ENCODE results near the gene POLDIP2. TPM values are rescaled to one million over a fixed set of nuclear protein-coding genes. Genes with fewer than 3 reads are reported as not detected.

Gene POLDIP2
- total and polyA plus RNA-seq, 10 of the 15 experiments (the other 5 are each of a cell fraction or from before 2014, with no cell fraction given): 22.8 to 196 (median 121) TPM

GRCh38 chr17:28298449-28298848 is 58.9 kb downstream of the POLDIP2 start:
- Histone ChIP-seq H3K27ac (ENCODE audit: control insufficient read depth, insufficient read depth) (no peak overlapping the region), H3K4me1 (ENCODE audit: control insufficient read depth, insufficient read depth, low read length) (no peaks in the 10 kb centered on the region; the same call in 1 of the 2 replicates), H4K20me1 (ENCODE audit: control insufficient read depth, insufficient read depth) (no peaks in the 10 kb centered on the region), H3K4me2 (ENCODE audit: control insufficient read depth, insufficient read depth) (no peak overlapping the region), H3K79me2 (ENCODE audit: control insufficient read depth, insufficient read depth, low read length) (no peaks in the 10 kb centered on the region), H3K27me3 (replicated peaks in 1 of 2; ENCODE audit: control insufficient read depth in 2 of 2, insufficient read depth in 2 of 2, low read length in 1 of 2) (no peaks in the 10 kb centered on the region), H2AFZ (ENCODE audit: control insufficient read depth, low read depth, low read length) (no peak overlapping the region), H3K9me3 (replicated peaks; ENCODE audit: control insufficient read depth, insufficient read depth, low read length) (no peaks in the 10 kb centered on the region), H3K4me3 (no peak overlapping the region), H3K9ac (ENCODE audit: control insufficient read depth, insufficient read depth, low read length) (no peak overlapping the region), H3K36me3 (ENCODE audit: control insufficient read depth in 2 of 2, insufficient read depth in 2 of 2, low read length in 1 of 2) (no peaks in the 10 kb centered on the region)
- DNase-seq (ENCODE audit: low read depth, low spot score) (no peak), FAIRE-seq (no peak), ATAC-seq (no peak)
- in situ Hi-C loops (cut with MboI) (no loop called here), intact Hi-C loops (cut with micrococcal nuclease; ENCODE audit: unreplicated experiment) (no loop called here)
- no peak for TF ChIP-seq TAF1 (IDR thresholded peaks at IDR 0.05; ENCODE audit: borderline replicate concordance, low read depth, low read length)
- ChIA-PET POLR2A (no interaction called here), CTCF (interaction anchor here (0.8 to 1.3 kb wide), 2 partner anchors 11 to 35 kb away, joined by 3 to 4 read pairs; no protein-coding TSS in a partner anchor), SMC1A (ENCODE audit: uncharacterized antibody, unreplicated experiment) (interaction anchor here (0.6 to 1.4 kb wide), 4 partner anchors 11 to 175 kb away, joined by 3 to 8 read pairs (median 4); partner anchors contain the start of gene SLC13A2), RAD21 (ENCODE audit: unreplicated experiment) (no interaction called here)
- no TSS peak for BruUV-seq (replicated peaks)
- 78% methylated on average over 3 of the region's 3 CpGs for WGBS (ENCODE audit: insufficient coverage, insufficient replicate concordance, low lambda C conversion rate, missing lambda C conversion rate)

Small RNA genes lying within 50 kb of the gene (microRNA-seq; reads per million reads assigned to microRNA genes)
- gene MIR4723: 0.94 reads per million

Other genes starting within 250 kb of the POLDIP2 start
Only the 7 nearest of the 13 such genes appear.
- gene TMEM97, start 38.3 kb downstream of the POLDIP2 start, total RNA-seq (2014; rRNA removed): 116 and 130 TPM in 2 replicates
- 83.5 and 84.2 TPM in 2 replicates for gene TMEM97, start 38.3 kb downstream of the POLDIP2 start, total RNA-seq (2014; rRNA removed; fragmentation: Illumina TruSeq; extraction: Trizol)
- 87.8 and 89.3 TPM in 2 replicates for gene TMEM97, start 38.3 kb downstream of the POLDIP2 start, total RNA-seq (2021)
- gene TMEM97, start 38.3 kb downstream of the POLDIP2 start, polyA plus RNA-seq (2011; rRNA removed): 96.8 and 100 TPM in 2 replicates
- 134 and 183 TPM in 2 replicates for gene TMEM97, start 38.3 kb downstream of the POLDIP2 start, polyA plus RNA-seq (2014; fragmentation: Illumina TruSeq; extraction: Trizol)
- gene TMEM97, start 38.3 kb downstream of the POLDIP2 start, polyA plus RNA-seq (2014; fragmentation: Nextera tagmentation; extraction: Ambion mirVana): 100 to 1,000 TPM in 1 of 2 experiments, 10 to 100 TPM in 1; 58.0 to 130 TPM
- 62.4 and 63.1 TPM in 2 replicates for gene TMEM97, start 38.3 kb downstream of the POLDIP2 start, polyA plus RNA-seq (2014; rRNA removed)
- gene TMEM97, start 38.3 kb downstream of the POLDIP2 start, polyA plus RNA-seq (2016; fragmentation: Nextera tagmentation; extraction: Ambion mirVana): 10 to 100 TPM; 81.0 to 83.1 TPM
- gene IFT20, start 22.1 kb downstream of the POLDIP2 start, total RNA-seq (2014; rRNA removed): 18.4 and 21.1 TPM in 2 replicates
- 16.8 and 17.8 TPM in 2 replicates for gene IFT20, start 22.1 kb downstream of the POLDIP2 start, total RNA-seq (2014; rRNA removed; fragmentation: Illumina TruSeq; extraction: Trizol)
- 15.2 and 17.5 TPM in 2 replicates for gene IFT20, start 22.1 kb downstream of the POLDIP2 start, total RNA-seq (2021)
- gene IFT20, start 22.1 kb downstream of the POLDIP2 start, polyA plus RNA-seq (2011; rRNA removed): 25.2 and 36.0 TPM in 2 replicates
- 19.9 and 21.2 TPM in 2 replicates for gene IFT20, start 22.1 kb downstream of the POLDIP2 start, polyA plus RNA-seq (2014; fragmentation: Illumina TruSeq; extraction: Trizol)
- gene IFT20, start 22.1 kb downstream of the POLDIP2 start, polyA plus RNA-seq (2014; fragmentation: Nextera tagmentation; extraction: Ambion mirVana): 10 to 100 TPM in 1 of 2 experiments, 1 to 10 TPM in 1; 9.4 to 13.1 TPM
- gene IFT20, start 22.1 kb downstream of the POLDIP2 start, polyA plus RNA-seq (2014; rRNA removed): 25.2 and 26.6 TPM in 2 replicates
- gene IFT20, start 22.1 kb downstream of the POLDIP2 start, polyA plus RNA-seq (2016; fragmentation: Nextera tagmentation; extraction: Ambion mirVana): 10 to 100 TPM; 32.1 to 38.2 TPM
- 11.5 and 13.0 TPM in 2 replicates for gene TNFAIP1, start 21.8 kb downstream of the POLDIP2 start, total RNA-seq (2014; rRNA removed)
- 7.0 and 7.9 TPM in 2 replicates for gene TNFAIP1, start 21.8 kb downstream of the POLDIP2 start, total RNA-seq (2014; rRNA removed; fragmentation: Illumina TruSeq; extraction: Trizol)
- gene TNFAIP1, start 21.8 kb downstream of the POLDIP2 start, total RNA-seq (2021): 14.1 and 15.7 TPM in 2 replicates
- 9.6 and 15.9 TPM in 2 replicates for gene TNFAIP1, start 21.8 kb downstream of the POLDIP2 start, polyA plus RNA-seq (2011; rRNA removed)
- 9.9 and 10.0 TPM in 2 replicates for gene TNFAIP1, start 21.8 kb downstream of the POLDIP2 start, polyA plus RNA-seq (2014; fragmentation: Illumina TruSeq; extraction: Trizol)
- 1 to 10 TPM; 1.8 to 3.9 TPM for gene TNFAIP1, start 21.8 kb downstream of the POLDIP2 start, polyA plus RNA-seq (2014; fragmentation: Nextera tagmentation; extraction: Ambion mirVana)
- 10.3 and 11.2 TPM in 2 replicates for gene TNFAIP1, start 21.8 kb downstream of the POLDIP2 start, polyA plus RNA-seq (2014; rRNA removed)
- gene TNFAIP1, start 21.8 kb downstream of the POLDIP2 start, polyA plus RNA-seq (2016; fragmentation: Nextera tagmentation; extraction: Ambion mirVana): 10 to 100 TPM; 14.9 to 16.9 TPM
- gene SEBOX, start 7.7 kb upstream of the POLDIP2 start, total RNA-seq (2014; rRNA removed): not detected in 2 replicates
- not detected in 2 replicates for gene SEBOX, start 7.7 kb upstream of the POLDIP2 start, total RNA-seq (2014; rRNA removed; fragmentation: Illumina TruSeq; extraction: Trizol)
- not detected in 2 replicates for gene SEBOX, start 7.7 kb upstream of the POLDIP2 start, total RNA-seq (2021)
- not detected in 2 replicates for gene SEBOX, start 7.7 kb upstream of the POLDIP2 start, polyA plus RNA-seq (2011; rRNA removed)
- not detected in 2 replicates for gene SEBOX, start 7.7 kb upstream of the POLDIP2 start, polyA plus RNA-seq (2014; fragmentation: Illumina TruSeq; extraction: Trizol)
- not detected for gene SEBOX, start 7.7 kb upstream of the POLDIP2 start, polyA plus RNA-seq (2014; fragmentation: Nextera tagmentation; extraction: Ambion mirVana)
- not detected in 2 replicates for gene SEBOX, start 7.7 kb upstream of the POLDIP2 start, polyA plus RNA-seq (2014; rRNA removed)
- gene SEBOX, start 7.7 kb upstream of the POLDIP2 start, polyA plus RNA-seq (2016; fragmentation: Nextera tagmentation; extraction: Ambion mirVana): not detected
- gene VTN, start 12.8 kb upstream of the POLDIP2 start, total RNA-seq (2014; rRNA removed): 0.44 TPM in 1 of 2 replicates, not detected in the other
- 0.32 TPM in 1 of 2 replicates, not detected in the other for gene VTN, start 12.8 kb upstream of the POLDIP2 start, total RNA-seq (2014; rRNA removed; fragmentation: Illumina TruSeq; extraction: Trizol)
- gene VTN, start 12.8 kb upstream of the POLDIP2 start, total RNA-seq (2021): 1.3 TPM in 2 replicates
- not detected in 2 replicates for gene VTN, start 12.8 kb upstream of the POLDIP2 start, polyA plus RNA-seq (2011; rRNA removed)
- gene VTN, start 12.8 kb upstream of the POLDIP2 start, polyA plus RNA-seq (2014; fragmentation: Illumina TruSeq; extraction: Trizol): 0.18 and 0.70 TPM in 2 replicates
- under 1 TPM in 1 of 2 experiments, not detected in 1; 0.04 TPM for gene VTN, start 12.8 kb upstream of the POLDIP2 start, polyA plus RNA-seq (2014; fragmentation: Nextera tagmentation; extraction: Ambion mirVana)
- gene VTN, start 12.8 kb upstream of the POLDIP2 start, polyA plus RNA-seq (2014; rRNA removed): 0.10 and 0.43 TPM in 2 replicates
- under 1 TPM in 1 of 2 experiments, not detected in 1; 0.13 TPM for gene VTN, start 12.8 kb upstream of the POLDIP2 start, polyA plus RNA-seq (2016; fragmentation: Nextera tagmentation; extraction: Ambion mirVana)
- gene SARM1, start 14.2 kb upstream of the POLDIP2 start, total RNA-seq (2014; rRNA removed): 10.5 and 14.0 TPM in 2 replicates
- gene SARM1, start 14.2 kb upstream of the POLDIP2 start, total RNA-seq (2014; rRNA removed; fragmentation: Illumina TruSeq; extraction: Trizol): 7.8 and 8.7 TPM in 2 replicates
- gene SARM1, start 14.2 kb upstream of the POLDIP2 start, total RNA-seq (2021): 25.3 and 28.6 TPM in 2 replicates
- 2.1 and 2.5 TPM in 2 replicates for gene SARM1, start 14.2 kb upstream of the POLDIP2 start, polyA plus RNA-seq (2011; rRNA removed)
- gene SARM1, start 14.2 kb upstream of the POLDIP2 start, polyA plus RNA-seq (2014; fragmentation: Illumina TruSeq; extraction: Trizol): 8.7 and 13.0 TPM in 2 replicates
- 1 to 10 TPM in 1 of 2 experiments, under 1 TPM in 1; 0.56 to 1.5 TPM for gene SARM1, start 14.2 kb upstream of the POLDIP2 start, polyA plus RNA-seq (2014; fragmentation: Nextera tagmentation; extraction: Ambion mirVana)
- gene SARM1, start 14.2 kb upstream of the POLDIP2 start, polyA plus RNA-seq (2014; rRNA removed): 16.2 and 16.7 TPM in 2 replicates
- 10 to 100 TPM; 10.8 to 13.7 TPM for gene SARM1, start 14.2 kb upstream of the POLDIP2 start, polyA plus RNA-seq (2016; fragmentation: Nextera tagmentation; extraction: Ambion mirVana)
- 3.7 and 6.8 TPM in 2 replicates for gene SLC46A1, start 48.7 kb upstream of the POLDIP2 start, total RNA-seq (2014; rRNA removed)
- gene SLC46A1, start 48.7 kb upstream of the POLDIP2 start, total RNA-seq (2014; rRNA removed; fragmentation: Illumina TruSeq; extraction: Trizol): 2.9 and 3.9 TPM in 2 replicates
- gene SLC46A1, start 48.7 kb upstream of the POLDIP2 start, total RNA-seq (2021): 5.6 and 6.2 TPM in 2 replicates
- 1.7 and 2.0 TPM in 2 replicates for gene SLC46A1, start 48.7 kb upstream of the POLDIP2 start, polyA plus RNA-seq (2011; rRNA removed)
- gene SLC46A1, start 48.7 kb upstream of the POLDIP2 start, polyA plus RNA-seq (2014; fragmentation: Illumina TruSeq; extraction: Trizol): 4.1 and 7.1 TPM in 2 replicates
- gene SLC46A1, start 48.7 kb upstream of the POLDIP2 start, polyA plus RNA-seq (2014; fragmentation: Nextera tagmentation; extraction: Ambion mirVana): 1 to 10 TPM; 3.4 to 6.0 TPM
- gene SLC46A1, start 48.7 kb upstream of the POLDIP2 start, polyA plus RNA-seq (2014; rRNA removed): 3.4 and 4.7 TPM in 2 replicates
- gene SLC46A1, start 48.7 kb upstream of the POLDIP2 start, polyA plus RNA-seq (2016; fragmentation: Nextera tagmentation; extraction: Ambion mirVana): 1 to 10 TPM; 3.9 to 6.9 TPM

Data from GM12878 (cell line).